ENCODE measurements around the gene ARHGAP25. TPM values are rescaled to one million over a fixed set of nuclear protein-coding genes. Genes with fewer than 3 reads are reported as not detected.

ARHGAP25 gene
- total and polyA plus RNA-seq, 4 donors, result 3.5 to 7.0 (median 5.3) TPM

- WGBS, result 86% methylated on average over 14 of the region's 14 CpGs
- TF ChIP-seq FOXA2 (IDR thresholded peaks at IDR 0.05), result no peak
- TF ChIP-seq HNF4G (IDR thresholded peaks at IDR 0.05), result no peak
- TF ChIP-seq MAX (IDR thresholded peaks at IDR 0.05), result no peak
- TF ChIP-seq ATF3 (IDR thresholded peaks at IDR 0.05), result no peak
- no peak for TF ChIP-seq HNF4A (conservative IDR thresholded peaks at IDR 0.05)
- no peak for TF ChIP-seq EGR1 (IDR thresholded peaks at IDR 0.05; ENCODE audit: low read depth in 2 of 2)
- no peak for TF ChIP-seq JUND (IDR thresholded peaks at IDR 0.05)
- TF ChIP-seq FOXA1 (IDR thresholded peaks at IDR 0.05), result no peak
- no peak for TF ChIP-seq NR2F2 (IDR thresholded peaks at IDR 0.05)
- TF ChIP-seq RAD21 (IDR thresholded peaks at IDR 0.05), result no peak
- TF ChIP-seq RXRA (IDR thresholded peaks at IDR 0.05), result no peak
- TF ChIP-seq, protein P1, sequence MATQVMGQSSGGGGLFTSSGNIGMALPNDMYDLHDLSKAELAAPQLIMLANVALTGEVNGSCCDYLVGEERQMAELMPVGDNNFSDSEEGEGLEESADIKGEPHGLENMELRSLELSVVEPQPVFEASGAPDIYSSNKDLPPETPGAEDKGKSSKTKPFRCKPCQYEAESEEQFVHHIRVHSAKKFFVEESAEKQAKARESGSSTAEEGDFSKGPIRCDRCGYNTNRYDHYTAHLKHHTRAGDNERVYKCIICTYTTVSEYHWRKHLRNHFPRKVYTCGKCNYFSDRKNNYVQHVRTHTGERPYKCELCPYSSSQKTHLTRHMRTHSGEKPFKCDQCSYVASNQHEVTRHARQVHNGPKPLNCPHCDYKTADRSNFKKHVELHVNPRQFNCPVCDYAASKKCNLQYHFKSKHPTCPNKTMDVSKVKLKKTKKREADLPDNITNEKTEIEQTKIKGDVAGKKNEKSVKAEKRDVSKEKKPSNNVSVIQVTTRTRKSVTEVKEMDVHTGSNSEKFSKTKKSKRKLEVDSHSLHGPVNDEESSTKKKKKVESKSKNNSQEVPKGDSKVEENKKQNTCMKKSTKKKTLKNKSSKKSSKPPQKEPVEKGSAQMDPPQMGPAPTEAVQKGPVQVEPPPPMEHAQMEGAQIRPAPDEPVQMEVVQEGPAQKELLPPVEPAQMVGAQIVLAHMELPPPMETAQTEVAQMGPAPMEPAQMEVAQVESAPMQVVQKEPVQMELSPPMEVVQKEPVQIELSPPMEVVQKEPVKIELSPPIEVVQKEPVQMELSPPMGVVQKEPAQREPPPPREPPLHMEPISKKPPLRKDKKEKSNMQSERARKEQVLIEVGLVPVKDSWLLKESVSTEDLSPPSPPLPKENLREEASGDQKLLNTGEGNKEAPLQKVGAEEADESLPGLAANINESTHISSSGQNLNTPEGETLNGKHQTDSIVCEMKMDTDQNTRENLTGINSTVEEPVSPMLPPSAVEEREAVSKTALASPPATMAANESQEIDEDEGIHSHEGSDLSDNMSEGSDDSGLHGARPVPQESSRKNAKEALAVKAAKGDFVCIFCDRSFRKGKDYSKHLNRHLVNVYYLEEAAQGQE (IDR thresholded peaks at IDR 0.05), result no peak
- no peak for TF ChIP-seq TAF1 (conservative IDR thresholded peaks at IDR 0.05)
- no peak for TF ChIP-seq SP1 (IDR thresholded peaks at IDR 0.05)
- TF ChIP-seq, protein P2, sequence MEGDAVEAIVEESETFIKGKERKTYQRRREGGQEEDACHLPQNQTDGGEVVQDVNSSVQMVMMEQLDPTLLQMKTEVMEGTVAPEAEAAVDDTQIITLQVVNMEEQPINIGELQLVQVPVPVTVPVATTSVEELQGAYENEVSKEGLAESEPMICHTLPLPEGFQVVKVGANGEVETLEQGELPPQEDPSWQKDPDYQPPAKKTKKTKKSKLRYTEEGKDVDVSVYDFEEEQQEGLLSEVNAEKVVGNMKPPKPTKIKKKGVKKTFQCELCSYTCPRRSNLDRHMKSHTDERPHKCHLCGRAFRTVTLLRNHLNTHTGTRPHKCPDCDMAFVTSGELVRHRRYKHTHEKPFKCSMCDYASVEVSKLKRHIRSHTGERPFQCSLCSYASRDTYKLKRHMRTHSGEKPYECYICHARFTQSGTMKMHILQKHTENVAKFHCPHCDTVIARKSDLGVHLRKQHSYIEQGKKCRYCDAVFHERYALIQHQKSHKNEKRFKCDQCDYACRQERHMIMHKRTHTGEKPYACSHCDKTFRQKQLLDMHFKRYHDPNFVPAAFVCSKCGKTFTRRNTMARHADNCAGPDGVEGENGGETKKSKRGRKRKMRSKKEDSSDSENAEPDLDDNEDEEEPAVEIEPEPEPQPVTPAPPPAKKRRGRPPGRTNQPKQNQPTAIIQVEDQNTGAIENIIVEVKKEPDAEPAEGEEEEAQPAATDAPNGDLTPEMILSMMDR (IDR thresholded peaks at IDR 0.05; ENCODE audit: low read depth, low read length, missing input control), result no peak
- TF ChIP-seq ZBTB33 (IDR thresholded peaks at IDR 0.05), result no peak
- TF ChIP-seq YY1 (IDR thresholded peaks at IDR 0.05), result no peak
- TF ChIP-seq GABPA (IDR thresholded peaks at IDR 0.05 in 1 of 2, conservative IDR thresholded peaks at IDR 0.05 in 1 of 2), result no peak
- DNase-seq (ENCODE audit: low spot score), result no peak
These were observed 64.8 kb downstream of the ARHGAP25 start for GRCh38 chr2:68799140-68800026.

More at GRCh38 chr2:68799140-68800026, 64.8 kb downstream of the ARHGAP25 start:
- Histone ChIP-seq H3K36me3 (ENCODE audit: control insufficient read depth in 4 of 4, insufficient read depth in 3 of 4, low read depth in 1 of 4, low read length in 3 of 4) (no peaks in the 10 kb centered on the region), H3K27me3 (ENCODE audit: control insufficient read depth in 4 of 4, insufficient read depth in 4 of 4, low read length in 3 of 4) (no peaks in the 10 kb centered on the region), H3K27ac (ENCODE audit: low read depth in 1 of 2, low read length in 2 of 2) (no peak overlapping the region), H3K4me3 (ENCODE audit: low read depth in 1 of 3, low read length in 3 of 3) (no peak overlapping the region), H3K9me3 (ENCODE audit: control insufficient read depth in 4 of 4, low read length in 3 of 4) (no peaks in the 10 kb centered on the region), H3K4me1 (ENCODE audit: control insufficient read depth in 4 of 4, insufficient read depth in 4 of 4, low read length in 3 of 4) (no peaks in the 10 kb centered on the region), H3K9ac (ENCODE audit: low read depth in 1 of 2, low read length in 2 of 2) (no peak overlapping the region)
